Neural cell (in vitro differentiated cells): ENCODE data around the gene CASP1. TPM values are rescaled to one million over a fixed set of nuclear protein-coding genes. Genes with fewer than 3 reads are reported as not detected.

ENCODE experiments used
- H2AFZ ChIP-seq: fragments of 200-600, 300-800 bp; sonication (generic), shearing (Covaris generic); 2 replicates; pipeline ENCODE4 v1.6.0; 2014; ENCODE audit warnings: low read depth, mild to moderate bottlenecking, antibody characterized with exemption, low read length, moderate library complexity
- H3F3A ChIP-seq: fragments of 200-600 bp; shearing (Covaris generic); 2 replicates; pipeline ENCODE4 v1.6.1; 2016; ENCODE audit warnings: mild to moderate bottlenecking, moderate library complexity, mixed read lengths, antibody characterized with exemption, low read length; ENCODE audit not compliant: insufficient read depth, poor library complexity, severe bottlenecking
- H3K27ac ChIP-seq: fragments of 200-600, 300-800 bp; sonication (generic), shearing (Covaris generic); 2 replicates; pipeline ENCODE4 v1.5.1; 2014; ENCODE audit warnings: mild to moderate bottlenecking, low read length, moderate library complexity
- H3K27me3 ChIP-seq: fragments of 300-800, 200-600 bp; sonication (generic), shearing (Covaris generic); 2 replicates; pipeline ENCODE4 v1.6.0; 2014; ENCODE audit warnings: mild to moderate bottlenecking, low read depth, low read length, moderate library complexity; ENCODE audit not compliant: insufficient read depth
- H3K36me3 ChIP-seq: fragments of 300-800, 200-600 bp; sonication (generic), shearing (Covaris generic); 2 replicates; pipeline ENCODE4 v1.5.1; 2014; ENCODE audit warnings: mild to moderate bottlenecking, antibody characterized with exemption, low read length, moderate library complexity; ENCODE audit not compliant: insufficient read depth
- H3K4me2 ChIP-seq: fragments of 300-800, 200-600 bp; sonication (generic), shearing (Covaris generic); 2 replicates; pipeline ENCODE4 v1.6.0; 2014; ENCODE audit warnings: mild to moderate bottlenecking, low read length
- H3K4me3 ChIP-seq: fragments of 300-800, 200-600 bp; sonication (generic), shearing (Covaris generic); 2 replicates; pipeline ENCODE4 v1.5.1; 2014; ENCODE audit warnings: mild to moderate bottlenecking, low read length, moderate library complexity
- H3K79me2 ChIP-seq: fragments of 200-600 bp; shearing (Covaris generic); replicated peaks from 2 replicates; pipeline ENCODE4 v1.6.0; 2014; ENCODE audit warnings: mild to moderate bottlenecking, low read length, moderate library complexity; ENCODE audit not compliant: insufficient read depth
- H3K9ac ChIP-seq: fragments of 300-800, 200-600 bp; sonication (generic), shearing (Covaris generic); 2 replicates; pipeline ENCODE4 v1.6.1; 2016; ENCODE audit warnings: mild to moderate bottlenecking, low read length, mixed read lengths
- H3K9me2 ChIP-seq: fragments of 200-600 bp; shearing (Covaris generic); 2 replicates; pipeline ENCODE4 v1.6.1; 2016; ENCODE audit warnings: mild to moderate bottlenecking, low read length, mixed read lengths; ENCODE audit not compliant: insufficient read depth
- H3K9me3 ChIP-seq: fragments of 200-600, 300-800 bp; sonication (generic), shearing (Covaris generic); 2 replicates; pipeline ENCODE4 v1.6.1; 2016; ENCODE audit warnings: mild to moderate bottlenecking, mixed run types, low read length, moderate library complexity, mixed read lengths
- H4K20me1 ChIP-seq: fragments of 200-600 bp; shearing (Covaris generic); 2 replicates; pipeline ENCODE4 v1.6.1; 2016; ENCODE audit warnings: mild to moderate bottlenecking, mixed run types; ENCODE audit not compliant: insufficient read depth
- EP300 ChIP-seq: fragments of 450-650 bp; conservative IDR thresholded peaks from 2 replicates; pipeline ENCODE4 v1.6.1; 2014; ENCODE audit warnings: antibody characterized with exemption, mild to moderate bottlenecking, moderate library complexity; ENCODE audit not compliant: poor library complexity, severe bottlenecking
- EZH2 ChIP-seq: fragments of 200-600, 300-800 bp; shearing (Covaris generic), sonication (generic); IDR thresholded peaks from 2 replicates; pipeline ENCODE4 v1.6.1; 2014; ENCODE audit warnings: antibody characterized with exemption, low read length, borderline replicate concordance, mild to moderate bottlenecking; ENCODE audit not compliant: insufficient read depth, poor library complexity, severe bottlenecking
- MXI1 ChIP-seq: fragments of 450-650 bp; conservative IDR thresholded peaks from 2 replicates; pipeline ENCODE4 v1.6.1; 2014; ENCODE audit warnings: antibody characterized with exemption, mild to moderate bottlenecking; ENCODE audit not compliant: poor library complexity, severe bottlenecking
- POLR2AphosphoS5 ChIP-seq: IDR thresholded peaks from 2 replicates; pipeline ENCODE4 v1.6.1; 2012
- RAD21 ChIP-seq: fragments of 450-650 bp; conservative IDR thresholded peaks from 2 replicates; pipeline ENCODE4 v1.6.1; 2014; ENCODE audit warnings: antibody characterized with exemption, mild to moderate bottlenecking, moderate library complexity
- SMC3 ChIP-seq: fragments of 450-650 bp; conservative IDR thresholded peaks from 2 replicates; pipeline ENCODE4 v1.6.1; 2014; ENCODE audit warnings: antibody characterized with exemption, mild to moderate bottlenecking, moderate library complexity; ENCODE audit not compliant: poor library complexity
- TAF1 ChIP-seq: IDR thresholded peaks from 2 replicates; pipeline ENCODE4 v1.6.1; 2012; ENCODE audit warnings: low read depth
- polyA plus RNA-seq: library from polyadenylated mRNA; depleted of rRNA; stranded (reverse); fragments of >200 nt; gene quantifications from 2 replicates; pipeline ENCODE4 v1.2.3, GENCODE V29; 2014
- TF ChIP-seq, protein P1 (sequence below): fragments of 450-650 bp; IDR thresholded peaks from 2 replicates; pipeline ENCODE4 v1.5.1; 2014; ENCODE audit warnings: antibody characterized with exemption, mild to moderate bottlenecking, moderate library complexity; ENCODE audit not compliant: poor library complexity, severe bottlenecking
- TF ChIP-seq, protein P2 (sequence below): IDR thresholded peaks from 2 replicates; pipeline ENCODE4 v1.6.1; 2012; ENCODE audit warnings: borderline replicate concordance

CASP1 gene
- polyA plus RNA-seq, 1 donor from 2014 or later, result not detected

- H3K27ac ChIP-seq, result no peak within 1 kb of the TSS
- H2AFZ ChIP-seq, result no peak within 1 kb of the TSS
These were observed 11.9 kb downstream of the CASP1 start, which contains the start of gene CASP5 for GRCh38 chr11:105023003-105023402. TSS of gene CASP5 (minus strand) at chr11:105023168. CDS start at chr11:105023136, 32 bp downstream.

GRCh38 chr11:105022527-105022926 lies 12.4 kb downstream of the CASP1 start:
- no peaks in the 10 kb centered on the region for H3K27me3 ChIP-seq
- TF ChIP-seq, protein P1, sequence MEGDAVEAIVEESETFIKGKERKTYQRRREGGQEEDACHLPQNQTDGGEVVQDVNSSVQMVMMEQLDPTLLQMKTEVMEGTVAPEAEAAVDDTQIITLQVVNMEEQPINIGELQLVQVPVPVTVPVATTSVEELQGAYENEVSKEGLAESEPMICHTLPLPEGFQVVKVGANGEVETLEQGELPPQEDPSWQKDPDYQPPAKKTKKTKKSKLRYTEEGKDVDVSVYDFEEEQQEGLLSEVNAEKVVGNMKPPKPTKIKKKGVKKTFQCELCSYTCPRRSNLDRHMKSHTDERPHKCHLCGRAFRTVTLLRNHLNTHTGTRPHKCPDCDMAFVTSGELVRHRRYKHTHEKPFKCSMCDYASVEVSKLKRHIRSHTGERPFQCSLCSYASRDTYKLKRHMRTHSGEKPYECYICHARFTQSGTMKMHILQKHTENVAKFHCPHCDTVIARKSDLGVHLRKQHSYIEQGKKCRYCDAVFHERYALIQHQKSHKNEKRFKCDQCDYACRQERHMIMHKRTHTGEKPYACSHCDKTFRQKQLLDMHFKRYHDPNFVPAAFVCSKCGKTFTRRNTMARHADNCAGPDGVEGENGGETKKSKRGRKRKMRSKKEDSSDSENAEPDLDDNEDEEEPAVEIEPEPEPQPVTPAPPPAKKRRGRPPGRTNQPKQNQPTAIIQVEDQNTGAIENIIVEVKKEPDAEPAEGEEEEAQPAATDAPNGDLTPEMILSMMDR, result no peak
- TF ChIP-seq SMC3 (no peak), MXI1 (no peak), RAD21 (no peak), EP300 (no peak), POLR2AphosphoS5 (no peak), TAF1 (no peak), EZH2 (no peak)
- TF ChIP-seq, protein P2, sequence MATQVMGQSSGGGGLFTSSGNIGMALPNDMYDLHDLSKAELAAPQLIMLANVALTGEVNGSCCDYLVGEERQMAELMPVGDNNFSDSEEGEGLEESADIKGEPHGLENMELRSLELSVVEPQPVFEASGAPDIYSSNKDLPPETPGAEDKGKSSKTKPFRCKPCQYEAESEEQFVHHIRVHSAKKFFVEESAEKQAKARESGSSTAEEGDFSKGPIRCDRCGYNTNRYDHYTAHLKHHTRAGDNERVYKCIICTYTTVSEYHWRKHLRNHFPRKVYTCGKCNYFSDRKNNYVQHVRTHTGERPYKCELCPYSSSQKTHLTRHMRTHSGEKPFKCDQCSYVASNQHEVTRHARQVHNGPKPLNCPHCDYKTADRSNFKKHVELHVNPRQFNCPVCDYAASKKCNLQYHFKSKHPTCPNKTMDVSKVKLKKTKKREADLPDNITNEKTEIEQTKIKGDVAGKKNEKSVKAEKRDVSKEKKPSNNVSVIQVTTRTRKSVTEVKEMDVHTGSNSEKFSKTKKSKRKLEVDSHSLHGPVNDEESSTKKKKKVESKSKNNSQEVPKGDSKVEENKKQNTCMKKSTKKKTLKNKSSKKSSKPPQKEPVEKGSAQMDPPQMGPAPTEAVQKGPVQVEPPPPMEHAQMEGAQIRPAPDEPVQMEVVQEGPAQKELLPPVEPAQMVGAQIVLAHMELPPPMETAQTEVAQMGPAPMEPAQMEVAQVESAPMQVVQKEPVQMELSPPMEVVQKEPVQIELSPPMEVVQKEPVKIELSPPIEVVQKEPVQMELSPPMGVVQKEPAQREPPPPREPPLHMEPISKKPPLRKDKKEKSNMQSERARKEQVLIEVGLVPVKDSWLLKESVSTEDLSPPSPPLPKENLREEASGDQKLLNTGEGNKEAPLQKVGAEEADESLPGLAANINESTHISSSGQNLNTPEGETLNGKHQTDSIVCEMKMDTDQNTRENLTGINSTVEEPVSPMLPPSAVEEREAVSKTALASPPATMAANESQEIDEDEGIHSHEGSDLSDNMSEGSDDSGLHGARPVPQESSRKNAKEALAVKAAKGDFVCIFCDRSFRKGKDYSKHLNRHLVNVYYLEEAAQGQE, result no peak
- no peak overlapping the region for H3K27ac ChIP-seq
- no peak overlapping the region for H3K4me3 ChIP-seq
- no peaks in the 10 kb centered on the region for H3K9me2 ChIP-seq
- H3K4me2 ChIP-seq, result no peak overlapping the region
- no peaks in the 10 kb centered on the region for H4K20me1 ChIP-seq
- H3K79me2 ChIP-seq, result no peaks in the 10 kb centered on the region
- H3K9me3 ChIP-seq, result no peaks in the 10 kb centered on the region
- H2AFZ ChIP-seq, result no peak overlapping the region
- H3K36me3 ChIP-seq, result no peaks in the 10 kb centered on the region
- no peak overlapping the region for H3K9ac ChIP-seq
- no peaks in the 10 kb centered on the region for H3F3A ChIP-seq

More at GRCh38 chr11:105023003-105023402, 11.9 kb downstream of the CASP1 start, which contains the start of gene CASP5:
- H3K79me2 ChIP-seq, result no peaks in the 10 kb centered on the region
- no peak within 1 kb of the TSS for H3K4me2 ChIP-seq
- no peak within 1 kb of the TSS for H3K9ac ChIP-seq
- H3K27me3 ChIP-seq, result no peaks in the 10 kb centered on the region
- no peak for TF ChIP-seq TAF1
- TF ChIP-seq EP300, result no peak
- no peak for TF ChIP-seq SMC3
- TF ChIP-seq MXI1, result no peak
- no peak for TF ChIP-seq EZH2
- no peak for TF ChIP-seq POLR2AphosphoS5
- TF ChIP-seq RAD21, result no peak
- TF ChIP-seq, protein P1, result no peak
- TF ChIP-seq, protein P2, result no peak
- no peaks in the 10 kb centered on the region for H3K36me3 ChIP-seq
- no peaks in the 10 kb centered on the region for H3F3A ChIP-seq
- H4K20me1 ChIP-seq, result no peaks in the 10 kb centered on the region
- H3K9me3 ChIP-seq, result no peaks in the 10 kb centered on the region
- H3K4me3 ChIP-seq, result no peak within 1 kb of the TSS
- no peaks in the 10 kb centered on the region for H3K9me2 ChIP-seq
